H9 (cell line): ENCODE results near the gene PLCB1. TPM values are rescaled to one million over a fixed set of nuclear protein-coding genes. Genes with fewer than 3 reads are reported as not detected.

Source experiments
- DNase-seq: peaks from one replicate; pipeline ENCODE4 v3.0.0-alpha.2; 2017
- H2AFZ ChIP-seq: one replicate; pipeline ENCODE4 v1.6.1; 2013; ENCODE audit warnings: mild to moderate bottlenecking, low read length, control low read depth, moderate library complexity
- H2AK5ac ChIP-seq: 2 replicates; pipeline ENCODE4 v1.6.1; 2013; ENCODE audit warnings: low read length, control low read depth, mixed read lengths; ENCODE audit not compliant: insufficient read length
- H2BK120ac ChIP-seq: one replicate; pipeline ENCODE4 v1.6.1; 2013; ENCODE audit warnings: low read depth, mild to moderate bottlenecking, low read length, control low read depth, inconsistent platforms; ENCODE audit not compliant: poor library complexity, severe bottlenecking
- H2BK12ac ChIP-seq: 2 replicates; pipeline ENCODE4 v1.6.1; 2013; ENCODE audit warnings: low read length, control low read depth, mixed read lengths, low read depth; ENCODE audit not compliant: insufficient read length
- H2BK15ac ChIP-seq: 2 replicates; pipeline ENCODE4 v1.6.1; 2013; ENCODE audit warnings: low read depth, low read length, control low read depth
- H2BK20ac ChIP-seq: one replicate; pipeline ENCODE4 v1.6.1; 2013; ENCODE audit warnings: low read depth, mild to moderate bottlenecking, low read length, control low read depth, inconsistent platforms; ENCODE audit not compliant: poor library complexity, severe bottlenecking
- H2BK5ac ChIP-seq: 2 replicates; pipeline ENCODE4 v1.6.1; 2013; ENCODE audit warnings: low read length, control low read depth, mixed read lengths; ENCODE audit not compliant: insufficient read length
- H3K14ac ChIP-seq: 2 replicates; pipeline ENCODE4 v1.6.1; 2013; ENCODE audit warnings: low read length, control low read depth; ENCODE audit not compliant: insufficient read depth
- H3K18ac ChIP-seq: 2 replicates; pipeline ENCODE4 v1.6.1; 2013; ENCODE audit warnings: low read depth, mild to moderate bottlenecking, mixed read lengths, low read length, control low read depth; ENCODE audit not compliant: insufficient read length
- H3K23ac ChIP-seq: 2 replicates; pipeline ENCODE4 v1.6.1; 2013; ENCODE audit warnings: low read length, control low read depth, mixed read lengths, low read depth; ENCODE audit not compliant: insufficient read length
- H3K23me2 ChIP-seq: 2 replicates; pipeline ENCODE4 v1.6.1; 2013; ENCODE audit warnings: low read depth, mild to moderate bottlenecking, mixed read lengths, low read length, control low read depth; ENCODE audit not compliant: insufficient read length, poor library complexity, severe bottlenecking
- H3K27ac ChIP-seq: 2 replicates; pipeline ENCODE4 v1.5.1; 2013; ENCODE audit warnings: low read length, control low read depth, mixed read lengths, low read depth; ENCODE audit not compliant: insufficient read length
- H3K27me3 ChIP-seq: 2 replicates; pipeline ENCODE4 v1.6.1; 2013; ENCODE audit warnings: low read length, control low read depth, inconsistent platforms; ENCODE audit not compliant: insufficient read depth
- H3K4ac ChIP-seq: 2 replicates; pipeline ENCODE4 v1.6.1; 2013; ENCODE audit warnings: low read depth, mild to moderate bottlenecking, control low read depth, inconsistent platforms, low read length, moderate library complexity
- H3K4me1 ChIP-seq: 2 replicates; pipeline ENCODE4 v1.6.1; 2013; ENCODE audit warnings: low read length, control low read depth, inconsistent platforms; ENCODE audit not compliant: insufficient read depth
- H3K4me2 ChIP-seq: 2 replicates; pipeline ENCODE4 v1.6.1; 2013; ENCODE audit warnings: low read length, control low read depth, mixed read lengths; ENCODE audit not compliant: insufficient read length, insufficient read depth
- H3K56ac ChIP-seq: 2 replicates; pipeline ENCODE4 v1.6.1; 2013; ENCODE audit warnings: low read depth, mild to moderate bottlenecking, mixed read lengths, low read length, control low read depth; ENCODE audit not compliant: insufficient read length
- H3K79me1 ChIP-seq: 2 replicates; pipeline ENCODE4 v1.6.1; 2013; ENCODE audit warnings: low read depth, mild to moderate bottlenecking, moderate library complexity, low read length, control low read depth, inconsistent platforms; ENCODE audit not compliant: insufficient read depth, poor library complexity, severe bottlenecking
- H3K79me2 ChIP-seq: 2 replicates; pipeline ENCODE4 v1.6.1; 2013; ENCODE audit warnings: low read length, control low read depth, inconsistent platforms; ENCODE audit not compliant: insufficient read depth
- H3K9ac ChIP-seq: 2 replicates; pipeline ENCODE4 v1.6.1; 2013; ENCODE audit warnings: low read length, control low read depth, mixed read lengths; ENCODE audit not compliant: insufficient read length; ENCODE audit errors: extremely low read depth
- H3K9me3 ChIP-seq: one replicate; pipeline ENCODE4 v1.6.1; 2013; ENCODE audit warnings: low read depth, low read length, inconsistent platforms; ENCODE audit not compliant: control insufficient read depth
- H3T11ph ChIP-seq: one replicate; pipeline ENCODE4 v1.6.1; 2013; ENCODE audit warnings: mild to moderate bottlenecking, low read length, control low read depth, inconsistent platforms
- H4K20me1 ChIP-seq: one replicate; pipeline ENCODE4 v1.6.1; 2013; ENCODE audit not compliant: control insufficient read depth, insufficient read length, insufficient read depth
- H4K5ac ChIP-seq: 2 replicates; pipeline ENCODE4 v1.6.1; 2013; ENCODE audit warnings: low read depth, mild to moderate bottlenecking, mixed read lengths, low read length, control low read depth; ENCODE audit not compliant: insufficient read length
- H4K8ac ChIP-seq: replicated peaks from 2 replicates; pipeline ENCODE4 v1.6.1; 2013; ENCODE audit warnings: low read length, control low read depth, mixed read lengths, low read depth; ENCODE audit not compliant: insufficient read length
- H4K91ac ChIP-seq: 2 replicates; pipeline ENCODE4 v1.6.1; 2013; ENCODE audit warnings: low read depth, mild to moderate bottlenecking, moderate library complexity, mixed read lengths, low read length, control low read depth; ENCODE audit not compliant: insufficient read length
- H3K27ac Mint-ChIP-seq, 3 experiments: 2 replicates in 2 of 3; 3 replicates in 1 of 3; pipeline ENCODE4 v1.8.0; 2020 to 2021; ENCODE audit warnings: mixed read lengths in 3 of 3, mild to moderate bottlenecking in 1 of 3, moderate library complexity in 1 of 3
- H3K27me3 Mint-ChIP-seq: 2 replicates; pipeline ENCODE4 v1.8.0; 2021; ENCODE audit warnings: low read depth, mild to moderate bottlenecking, moderate library complexity, mixed read lengths
- H3K36me3 Mint-ChIP-seq, 3 experiments: 2 replicates in 2 of 3; 3 replicates in 1 of 3; pipeline ENCODE4 v1.8.0; 2020 to 2021; ENCODE audit warnings: low read depth in 3 of 3, mixed read lengths in 3 of 3; ENCODE audit not compliant: insufficient read depth in 1 of 3
- H3K4me1 Mint-ChIP-seq, 2 experiments: 2 replicates each; pipeline ENCODE4 v1.8.0; 2020; ENCODE audit warnings: mixed read lengths in 2 of 2
- H3K4me3 Mint-ChIP-seq, 2 experiments: 2 replicates in 1 of 2; 3 replicates in 1 of 2; pipeline ENCODE4 v1.8.0; 2020 to 2021; ENCODE audit warnings: mild to moderate bottlenecking in 2 of 2, mixed read lengths in 2 of 2, moderate library complexity in 1 of 2
- H3K9me3 Mint-ChIP-seq, 2 experiments: 2 replicates in 1 of 2; 3 replicates in 1 of 2; pipeline ENCODE4 v1.8.0; 2020; ENCODE audit warnings: mild to moderate bottlenecking in 2 of 2, mixed read lengths in 2 of 2, moderate library complexity in 1 of 2
- whole genome bisulfite sequencing: extraction: QIAGEN DNeasy Blood & Tissue Kit; methylation state at CpG from one replicate; pipeline ENCODE4 v1.1.7; 2013; ENCODE audit warnings: missing lambda C conversion rate, low lambda C conversion rate, mixed read lengths; ENCODE audit not compliant: insufficient read length; ENCODE audit errors: extremely low coverage; 5-methylcytosine and 5-hydroxymethylcytosine counted together
- total RNA-seq: library from RNA; stranded (reverse); gene quantifications from 2 replicates; pipeline ENCODE4 v1.2.1, GENCODE V29; 2021
- TF ChIP-seq, protein P1 (sequence below): fragments of 200-600 bp; sonication (generic); conservative IDR thresholded peaks from 3 replicates; pipeline ENCODE4 v1.8.0; 2021; ENCODE audit warnings: antibody characterized with exemption, mild to moderate bottlenecking

PLCB1 gene
- total RNA-seq, 1 experiment from 2014 or later: 11.5 TPM

DNA sequence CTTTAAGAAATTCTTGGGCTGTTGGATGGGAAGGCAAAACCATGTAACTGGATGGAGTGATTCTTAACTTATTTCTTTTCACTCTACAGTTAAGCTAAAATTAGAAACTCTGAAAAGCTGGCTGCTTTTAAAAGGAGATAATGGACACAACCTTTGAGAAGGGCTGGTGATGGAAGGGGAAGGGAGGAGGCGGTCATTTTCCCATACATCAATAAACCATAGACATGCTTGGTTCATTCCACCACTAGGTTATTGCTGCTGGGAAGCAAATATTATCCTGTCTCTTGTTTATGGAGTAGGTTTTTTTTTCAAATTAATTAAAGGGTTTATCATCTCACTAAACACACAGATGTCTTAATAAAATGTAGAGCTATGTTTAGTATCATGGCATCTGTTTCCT is 76.2 kb downstream of the PLCB1 start:
- Histone ChIP-seq H2BK12ac (no peak overlapping the region), H3K14ac (no peak overlapping the region), H3K9ac (no peak overlapping the region), H3K56ac (no peak overlapping the region), H3K4me2 (no peak overlapping the region), H3K4me1 (no peaks in the 10 kb centered on the region; the same call in 1 of the 2 replicates), H3K79me2 (no peaks in the 10 kb centered on the region), H2AK5ac (no peak overlapping the region), H4K5ac (no peak overlapping the region), H3K23ac (no peak overlapping the region), H4K91ac (no peak overlapping the region), H3K9me3 (no peaks in the 10 kb centered on the region), H2AFZ (no peak overlapping the region), H3K79me1 (no peaks in the 10 kb centered on the region), H3K27ac (no peak overlapping the region), H2BK120ac (no peak overlapping the region), H3K27me3 (no peaks in the 10 kb centered on the region), H4K20me1 (no peaks in the 10 kb centered on the region), H2BK5ac (no peak overlapping the region), H3K23me2 (no peaks in the 10 kb centered on the region), H2BK15ac (no peak overlapping the region), H3T11ph (no peak overlapping the region), H4K8ac (no peak overlapping the region), H2BK20ac (no peak overlapping the region), H3K4ac (no peak overlapping the region), H3K18ac (no peak overlapping the region)
- Mint-ChIP-seq H3K4me1 (peaks cover 20 to 23% of the 10 kb centered on the region in 2 experiments), H3K36me3 (no peaks in the 10 kb centered on the region), H3K27ac (no peak overlapping the region), H3K9me3 (no peaks in the 10 kb centered on the region), H3K4me3 (no peak overlapping the region), H3K27me3 (no peaks in the 10 kb centered on the region)
- no CpG with 5 or more reads among the region's 1 CpG for WGBS
- DNase-seq: no peak
- TF ChIP-seq, protein P1, sequence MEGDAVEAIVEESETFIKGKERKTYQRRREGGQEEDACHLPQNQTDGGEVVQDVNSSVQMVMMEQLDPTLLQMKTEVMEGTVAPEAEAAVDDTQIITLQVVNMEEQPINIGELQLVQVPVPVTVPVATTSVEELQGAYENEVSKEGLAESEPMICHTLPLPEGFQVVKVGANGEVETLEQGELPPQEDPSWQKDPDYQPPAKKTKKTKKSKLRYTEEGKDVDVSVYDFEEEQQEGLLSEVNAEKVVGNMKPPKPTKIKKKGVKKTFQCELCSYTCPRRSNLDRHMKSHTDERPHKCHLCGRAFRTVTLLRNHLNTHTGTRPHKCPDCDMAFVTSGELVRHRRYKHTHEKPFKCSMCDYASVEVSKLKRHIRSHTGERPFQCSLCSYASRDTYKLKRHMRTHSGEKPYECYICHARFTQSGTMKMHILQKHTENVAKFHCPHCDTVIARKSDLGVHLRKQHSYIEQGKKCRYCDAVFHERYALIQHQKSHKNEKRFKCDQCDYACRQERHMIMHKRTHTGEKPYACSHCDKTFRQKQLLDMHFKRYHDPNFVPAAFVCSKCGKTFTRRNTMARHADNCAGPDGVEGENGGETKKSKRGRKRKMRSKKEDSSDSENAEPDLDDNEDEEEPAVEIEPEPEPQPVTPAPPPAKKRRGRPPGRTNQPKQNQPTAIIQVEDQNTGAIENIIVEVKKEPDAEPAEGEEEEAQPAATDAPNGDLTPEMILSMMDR: no peak
